Measurements from ENCODE around the gene PPP1R14D. TPM values are rescaled to one million over a fixed set of nuclear protein-coding genes. Genes with fewer than 3 reads are reported as not detected.

PPP1R14D gene
- total and polyA plus RNA-seq, 2 of the 8 experiments (the other 6 are each of a cell fraction or from before 2014, with no cell fraction given), result not detected

DNA sequence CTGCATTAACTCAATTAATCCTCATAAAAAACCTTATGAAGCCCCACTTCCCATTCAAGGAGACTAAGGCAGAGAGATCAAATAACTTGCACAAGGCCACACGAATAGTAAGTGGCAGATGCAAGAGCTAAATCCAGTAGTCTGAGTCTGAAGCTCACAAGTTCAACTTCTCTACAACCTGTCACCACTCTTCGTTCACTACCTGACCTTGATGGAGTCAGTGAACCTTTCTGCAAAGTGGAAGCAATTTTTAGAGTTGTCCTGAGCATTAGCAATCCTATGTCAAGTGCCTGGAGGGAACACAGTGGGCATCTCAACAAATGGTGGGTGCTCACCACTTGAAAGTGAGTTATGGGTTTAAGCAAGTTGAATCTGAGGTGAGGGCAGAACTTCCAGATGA lies 13.2 kb upstream of the PPP1R14D start (continued):
- TF ChIP-seq, protein P1, sequence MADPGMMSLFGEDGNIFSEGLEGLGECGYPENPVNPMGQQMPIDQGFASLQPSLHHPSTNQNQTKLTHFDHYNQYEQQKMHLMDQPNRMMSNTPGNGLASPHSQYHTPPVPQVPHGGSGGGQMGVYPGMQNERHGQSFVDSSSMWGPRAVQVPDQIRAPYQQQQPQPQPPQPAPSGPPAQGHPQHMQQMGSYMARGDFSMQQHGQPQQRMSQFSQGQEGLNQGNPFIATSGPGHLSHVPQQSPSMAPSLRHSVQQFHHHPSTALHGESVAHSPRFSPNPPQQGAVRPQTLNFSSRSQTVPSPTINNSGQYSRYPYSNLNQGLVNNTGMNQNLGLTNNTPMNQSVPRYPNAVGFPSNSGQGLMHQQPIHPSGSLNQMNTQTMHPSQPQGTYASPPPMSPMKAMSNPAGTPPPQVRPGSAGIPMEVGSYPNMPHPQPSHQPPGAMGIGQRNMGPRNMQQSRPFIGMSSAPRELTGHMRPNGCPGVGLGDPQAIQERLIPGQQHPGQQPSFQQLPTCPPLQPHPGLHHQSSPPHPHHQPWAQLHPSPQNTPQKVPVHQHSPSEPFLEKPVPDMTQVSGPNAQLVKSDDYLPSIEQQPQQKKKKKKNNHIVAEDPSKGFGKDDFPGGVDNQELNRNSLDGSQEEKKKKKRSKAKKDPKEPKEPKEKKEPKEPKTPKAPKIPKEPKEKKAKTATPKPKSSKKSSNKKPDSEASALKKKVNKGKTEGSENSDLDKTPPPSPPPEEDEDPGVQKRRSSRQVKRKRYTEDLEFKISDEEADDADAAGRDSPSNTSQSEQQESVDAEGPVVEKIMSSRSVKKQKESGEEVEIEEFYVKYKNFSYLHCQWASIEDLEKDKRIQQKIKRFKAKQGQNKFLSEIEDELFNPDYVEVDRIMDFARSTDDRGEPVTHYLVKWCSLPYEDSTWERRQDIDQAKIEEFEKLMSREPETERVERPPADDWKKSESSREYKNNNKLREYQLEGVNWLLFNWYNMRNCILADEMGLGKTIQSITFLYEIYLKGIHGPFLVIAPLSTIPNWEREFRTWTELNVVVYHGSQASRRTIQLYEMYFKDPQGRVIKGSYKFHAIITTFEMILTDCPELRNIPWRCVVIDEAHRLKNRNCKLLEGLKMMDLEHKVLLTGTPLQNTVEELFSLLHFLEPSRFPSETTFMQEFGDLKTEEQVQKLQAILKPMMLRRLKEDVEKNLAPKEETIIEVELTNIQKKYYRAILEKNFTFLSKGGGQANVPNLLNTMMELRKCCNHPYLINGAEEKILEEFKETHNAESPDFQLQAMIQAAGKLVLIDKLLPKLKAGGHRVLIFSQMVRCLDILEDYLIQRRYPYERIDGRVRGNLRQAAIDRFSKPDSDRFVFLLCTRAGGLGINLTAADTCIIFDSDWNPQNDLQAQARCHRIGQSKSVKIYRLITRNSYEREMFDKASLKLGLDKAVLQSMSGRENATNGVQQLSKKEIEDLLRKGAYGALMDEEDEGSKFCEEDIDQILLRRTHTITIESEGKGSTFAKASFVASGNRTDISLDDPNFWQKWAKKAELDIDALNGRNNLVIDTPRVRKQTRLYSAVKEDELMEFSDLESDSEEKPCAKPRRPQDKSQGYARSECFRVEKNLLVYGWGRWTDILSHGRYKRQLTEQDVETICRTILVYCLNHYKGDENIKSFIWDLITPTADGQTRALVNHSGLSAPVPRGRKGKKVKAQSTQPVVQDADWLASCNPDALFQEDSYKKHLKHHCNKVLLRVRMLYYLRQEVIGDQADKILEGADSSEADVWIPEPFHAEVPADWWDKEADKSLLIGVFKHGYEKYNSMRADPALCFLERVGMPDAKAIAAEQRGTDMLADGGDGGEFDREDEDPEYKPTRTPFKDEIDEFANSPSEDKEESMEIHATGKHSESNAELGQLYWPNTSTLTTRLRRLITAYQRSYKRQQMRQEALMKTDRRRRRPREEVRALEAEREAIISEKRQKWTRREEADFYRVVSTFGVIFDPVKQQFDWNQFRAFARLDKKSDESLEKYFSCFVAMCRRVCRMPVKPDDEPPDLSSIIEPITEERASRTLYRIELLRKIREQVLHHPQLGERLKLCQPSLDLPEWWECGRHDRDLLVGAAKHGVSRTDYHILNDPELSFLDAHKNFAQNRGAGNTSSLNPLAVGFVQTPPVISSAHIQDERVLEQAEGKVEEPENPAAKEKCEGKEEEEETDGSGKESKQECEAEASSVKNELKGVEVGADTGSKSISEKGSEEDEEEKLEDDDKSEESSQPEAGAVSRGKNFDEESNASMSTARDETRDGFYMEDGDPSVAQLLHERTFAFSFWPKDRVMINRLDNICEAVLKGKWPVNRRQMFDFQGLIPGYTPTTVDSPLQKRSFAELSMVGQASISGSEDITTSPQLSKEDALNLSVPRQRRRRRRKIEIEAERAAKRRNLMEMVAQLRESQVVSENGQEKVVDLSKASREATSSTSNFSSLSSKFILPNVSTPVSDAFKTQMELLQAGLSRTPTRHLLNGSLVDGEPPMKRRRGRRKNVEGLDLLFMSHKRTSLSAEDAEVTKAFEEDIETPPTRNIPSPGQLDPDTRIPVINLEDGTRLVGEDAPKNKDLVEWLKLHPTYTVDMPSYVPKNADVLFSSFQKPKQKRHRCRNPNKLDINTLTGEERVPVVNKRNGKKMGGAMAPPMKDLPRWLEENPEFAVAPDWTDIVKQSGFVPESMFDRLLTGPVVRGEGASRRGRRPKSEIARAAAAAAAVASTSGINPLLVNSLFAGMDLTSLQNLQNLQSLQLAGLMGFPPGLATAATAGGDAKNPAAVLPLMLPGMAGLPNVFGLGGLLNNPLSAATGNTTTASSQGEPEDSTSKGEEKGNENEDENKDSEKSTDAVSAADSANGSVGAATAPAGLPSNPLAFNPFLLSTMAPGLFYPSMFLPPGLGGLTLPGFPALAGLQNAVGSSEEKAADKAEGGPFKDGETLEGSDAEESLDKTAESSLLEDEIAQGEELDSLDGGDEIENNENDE (IDR thresholded peaks at IDR 0.05; ENCODE audit: insufficient replicate concordance, low read length), result no peak
- TF ChIP-seq HDAC6 (IDR thresholded peaks at IDR 0.05; ENCODE audit: low read depth, low read length), result no peak
